Right lobe of liver (tissue), 6 donors: Measurements from ENCODE around the gene MED8. TPM values are rescaled to one million over a fixed set of nuclear protein-coding genes. Genes with fewer than 3 reads are reported as not detected.

Experiments used
- ATAC-seq, 4 donors: fragments of 200-7000 bp; cut with Tn5 transposase; one replicate each; pipeline ENCODE4 v1.9.1; 2020; ENCODE audit warnings: mild to moderate bottlenecking in 4 of 4, moderate library complexity in 4 of 4
- DNase-seq, 3 donors: peaks; one replicate each; pipeline ENCODE4 v3.0.0-alpha.2; 2020
- H3K27ac ChIP-seq, 3 donors: fragments of 200-600 bp; one replicate each; pipeline ENCODE4 v1.8.0; 2022
- H3K27me3 ChIP-seq, 2 donors: fragments of 200-600 bp; one replicate each; pipeline ENCODE4 v1.8.0; 2022
- H3K36me3 ChIP-seq, 4 donors: fragments of 200-600 bp; sonication (generic) in 1 of 4; one replicate each; pipeline versions ENCODE4 v1.5.1 to v1.8.0; 2017 to 2022; ENCODE audit warnings: control low read depth in 1 of 4
- H3K4me1 ChIP-seq, 4 donors: fragments of 200-600 bp; sonication (generic) in 1 of 4; one replicate each; pipeline versions ENCODE4 v1.5.1 to v1.8.0; 2017 to 2022; ENCODE audit warnings: control low read depth in 1 of 4
- H3K4me3 ChIP-seq, 3 donors: fragments of 200-600 bp; one replicate each; pipeline ENCODE4 v1.8.0; 2022
- H3K9me3 ChIP-seq, 4 donors: fragments of 200-600 bp; sonication (generic) in 1 of 4; one replicate each; pipeline versions ENCODE4 v1.5.1 to v1.8.0; 2017 to 2022; ENCODE audit warnings: control low read depth in 1 of 4
- POLR2A ChIP-seq: fragments of 450-650 bp; IDR thresholded peaks from one replicate; pipeline ENCODE4 v1.6.1; 2017; ENCODE audit warnings: antibody characterized with exemption, mild to moderate bottlenecking
- WGBS: methylation state at CpG from one replicate; pipeline ENCODE4 v1.1.6; 2018; ENCODE audit warnings: low coverage, low lambda C conversion rate; ENCODE audit not compliant: insufficient coverage; ENCODE audit errors: missing lambda C conversion rate; 5-methylcytosine and 5-hydroxymethylcytosine counted together
- intact Hi-C, 2 donors: fragments of 100-400 bp; cut with DNase I; formaldehyde crosslinking; loops; one replicate each; pipeline versions ENCODE4 v1.11.2 to v1.14.1; 2022
- total RNA-seq, 6 experiments: library from RNA; depleted of rRNA in 2 of 6; stranded (reverse); fragments of >200 nt in 2 of 6; fragmentation: NEBNext Ultra II Directional in 3 of 6; extraction: Animal tissue kit (Norgen Biotek cat#: 25700) in 3 of 6; gene quantifications; one replicate each; pipeline versions ENCODE4 v1.1.0 to v1.2.4, GENCODE V29; 2016 to 2023
- TF ChIP-seq, protein P1 (sequence below), 4 donors: fragments of 200-600 bp in 3 of 4; fragments of 450-650 bp in 1 of 4; IDR thresholded peaks; one replicate each; pipeline versions ENCODE4 v1.5.1 to v1.8.0; 2016 to 2022; ENCODE audit warnings: antibody characterized with exemption in 4 of 4, mild to moderate bottlenecking in 2 of 4
- donor health status: DM: no; HTN: yes; CAD: no.
- donor health status: DM: no; HTN: no; CAD: no.
- donor health status: DM: no; HTN: no; CAD: no.
- donor health status: DM: no; HTN: yes; CAD: no.
- donor health status: DM: no; HTN: yes; CAD: no.

The MED8 gene
- total RNA-seq, 6 experiments from 2014 or later, result 20.7 to 26.6 (median 24.1) TPM

- H3K27ac ChIP-seq, result no peak overlapping the region
- no peaks in the 10 kb centered on the region for H3K4me1 ChIP-seq
- ATAC-seq (no peak), DNase-seq (no peak)
- H3K4me3 ChIP-seq, result no peak overlapping the region
- WGBS, result 98% methylated on average over 7 of the region's 10 CpGs
- intact Hi-C loops, result no loop called here
- no peaks in the 10 kb centered on the region for H3K27me3 ChIP-seq
- H3K36me3 ChIP-seq, result peaks cover 0 to 79% (median 31%) of the 10 kb centered on the region in 4 donors
- TF ChIP-seq, protein P1, sequence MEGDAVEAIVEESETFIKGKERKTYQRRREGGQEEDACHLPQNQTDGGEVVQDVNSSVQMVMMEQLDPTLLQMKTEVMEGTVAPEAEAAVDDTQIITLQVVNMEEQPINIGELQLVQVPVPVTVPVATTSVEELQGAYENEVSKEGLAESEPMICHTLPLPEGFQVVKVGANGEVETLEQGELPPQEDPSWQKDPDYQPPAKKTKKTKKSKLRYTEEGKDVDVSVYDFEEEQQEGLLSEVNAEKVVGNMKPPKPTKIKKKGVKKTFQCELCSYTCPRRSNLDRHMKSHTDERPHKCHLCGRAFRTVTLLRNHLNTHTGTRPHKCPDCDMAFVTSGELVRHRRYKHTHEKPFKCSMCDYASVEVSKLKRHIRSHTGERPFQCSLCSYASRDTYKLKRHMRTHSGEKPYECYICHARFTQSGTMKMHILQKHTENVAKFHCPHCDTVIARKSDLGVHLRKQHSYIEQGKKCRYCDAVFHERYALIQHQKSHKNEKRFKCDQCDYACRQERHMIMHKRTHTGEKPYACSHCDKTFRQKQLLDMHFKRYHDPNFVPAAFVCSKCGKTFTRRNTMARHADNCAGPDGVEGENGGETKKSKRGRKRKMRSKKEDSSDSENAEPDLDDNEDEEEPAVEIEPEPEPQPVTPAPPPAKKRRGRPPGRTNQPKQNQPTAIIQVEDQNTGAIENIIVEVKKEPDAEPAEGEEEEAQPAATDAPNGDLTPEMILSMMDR (IDR thresholded peaks at IDR 0.05), result no peak
- TF ChIP-seq POLR2A, result no peak
- no peaks in the 10 kb centered on the region for H3K9me3 ChIP-seq
Measured at GRCh38 chr1:43420874-43421273, 31.3 kb upstream of the MED8 start.

- H3K9me3 ChIP-seq, result no peaks in the 10 kb centered on the region
- WGBS, result 100% methylated on average over 3 of the region's 13 CpGs
- no peak for DNase-seq
- peaks cover 0 to 69% (median 26%) of the 10 kb centered on the region in 4 donors for H3K36me3 ChIP-seq
- H3K4me1 ChIP-seq, result no peaks in the 10 kb centered on the region
- no peak overlapping the region for H3K27ac ChIP-seq
- intact Hi-C loops, result no loop called here
- no peaks in the 10 kb centered on the region for H3K27me3 ChIP-seq
- no peak overlapping the region for H3K4me3 ChIP-seq
- ATAC-seq, result no peak
- no peak for TF ChIP-seq POLR2A
- TF ChIP-seq, protein P1 (IDR thresholded peaks at IDR 0.05), result no peak
Measured at GRCh38 chr1:43419627-43420425, 30.2 kb upstream of the MED8 start.

DNA sequence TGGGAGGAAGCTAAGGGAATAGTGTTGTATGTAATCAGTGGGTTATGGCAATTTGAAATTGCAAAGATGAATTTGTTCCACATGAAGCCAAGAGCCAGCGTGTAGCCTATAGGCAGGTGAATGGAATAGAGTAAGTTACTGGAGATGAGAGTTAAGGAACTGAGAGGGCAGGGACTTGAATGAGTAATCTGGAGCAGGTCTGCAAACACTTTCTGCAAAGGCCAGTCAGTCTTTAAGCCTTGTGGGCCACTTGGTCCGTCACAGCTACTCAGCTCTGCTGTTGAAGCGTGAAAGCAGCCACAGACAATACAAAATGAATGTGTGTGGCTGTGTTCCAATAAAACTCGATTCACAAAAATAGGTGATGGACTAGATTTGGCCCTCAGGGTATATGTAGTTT is 29.3 kb upstream of the MED8 start:
- Histone ChIP-seq H3K27ac (no peak overlapping the region), H3K27me3 (no peaks in the 10 kb centered on the region), H3K4me3 (no peak overlapping the region), H3K36me3 (peaks cover 0 to 60% (median 25%) of the 10 kb centered on the region in 4 donors), H3K9me3 (no peaks in the 10 kb centered on the region), H3K4me1 (no peaks in the 10 kb centered on the region)
- DNase-seq (no peak), ATAC-seq (no peak)
- WGBS, result 93% methylated on average over 4 of the region's 4 CpGs
- intact Hi-C loops, result no loop called here
- no peak for TF ChIP-seq POLR2A
- TF ChIP-seq, protein P1 (IDR thresholded peaks at IDR 0.05), result no peak

DNA sequence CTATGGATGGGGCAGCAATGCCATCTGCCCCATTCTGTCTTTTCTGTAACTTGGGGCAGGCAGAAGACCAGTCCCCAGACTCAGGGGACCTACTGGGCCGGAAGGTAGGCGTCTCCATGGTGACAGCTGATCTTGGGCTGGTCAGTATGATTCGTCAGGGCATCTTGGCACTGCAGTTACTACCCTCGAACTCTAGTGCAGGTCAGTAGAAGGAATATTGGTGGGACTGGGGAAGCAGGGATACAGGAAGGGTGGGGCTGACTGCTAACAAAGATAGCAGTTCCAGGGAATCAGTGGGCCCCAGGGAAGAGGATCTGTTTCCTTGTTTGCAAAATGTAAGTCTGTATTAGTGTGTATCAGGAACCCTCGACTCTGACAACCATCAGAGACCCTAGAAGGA is 26.3 kb upstream of the MED8 start:
- no peak overlapping the region for H3K4me3 ChIP-seq
- TF ChIP-seq, protein P1 (IDR thresholded peaks at IDR 0.05), result no peak
- no peak overlapping the region for H3K27ac ChIP-seq
- 70% methylated on average over 5 of the region's 5 CpGs for WGBS
- H3K4me1 ChIP-seq, result no peaks in the 10 kb centered on the region
- H3K9me3 ChIP-seq, result no peaks in the 10 kb centered on the region
- ATAC-seq, result no peak
- intact Hi-C loops, result no loop called here
- no peak for DNase-seq
- H3K36me3 ChIP-seq, result peaks cover 0 to 45% (median 19%) of the 10 kb centered on the region in 4 donors
- no peaks in the 10 kb centered on the region for H3K27me3 ChIP-seq
